HEK293T (cell line): Measurements from ENCODE around the gene RFLNA.

ENCODE experiments used
- ARNT ChIP-seq: fragments of 450-650 bp; IDR thresholded peaks from 2 replicates; pipeline ENCODE4 v1.6.1; 2017; ENCODE audit warnings: mild to moderate bottlenecking
- BHLHE40 ChIP-seq: fragments of 450-650 bp; IDR thresholded peaks from 2 replicates; pipeline ENCODE4 v1.6.1; 2016; ENCODE audit warnings: mild to moderate bottlenecking, moderate library complexity, borderline replicate concordance
- CTBP1 ChIP-seq: fragments of 450-650 bp; IDR thresholded peaks from 2 replicates; pipeline ENCODE4 v1.6.1; 2016; ENCODE audit warnings: borderline replicate concordance
- FOXA1 ChIP-seq: fragments of 450-650 bp; IDR thresholded peaks from 2 replicates; pipeline ENCODE4 v1.6.1; 2016; ENCODE audit warnings: mild to moderate bottlenecking
- FOXK2 ChIP-seq: fragments of 450-650 bp; IDR thresholded peaks from 2 replicates; pipeline ENCODE4 v1.6.1; 2016; ENCODE audit warnings: mild to moderate bottlenecking
- FOXM1 ChIP-seq: fragments of 450-650 bp; IDR thresholded peaks from 2 replicates; pipeline ENCODE4 v1.6.1; 2017; ENCODE audit warnings: mild to moderate bottlenecking, borderline replicate concordance
- HDGF ChIP-seq: fragments of 450-650 bp; IDR thresholded peaks from 2 replicates; pipeline ENCODE4 v1.6.1; 2017; ENCODE audit warnings: antibody characterized with exemption, borderline replicate concordance
- L3MBTL2 ChIP-seq: fragments of 450-650 bp; conservative IDR thresholded peaks from 2 replicates; pipeline ENCODE4 v1.6.1; 2016; ENCODE audit warnings: mild to moderate bottlenecking
- SP1 ChIP-seq: fragments of 450-650 bp; IDR thresholded peaks from 2 replicates; pipeline ENCODE4 v1.6.1; 2017
- SUZ12 ChIP-seq: fragments of 450-650 bp; IDR thresholded peaks from 2 replicates; pipeline ENCODE4 v1.6.1; 2016; ENCODE audit warnings: mild to moderate bottlenecking
- TARDBP ChIP-seq: fragments of 450-650 bp; IDR thresholded peaks from 2 replicates; pipeline ENCODE4 v1.6.1; 2016
- ZNF384 ChIP-seq: fragments of 450-650 bp; IDR thresholded peaks from 2 replicates; pipeline ENCODE4 v1.6.1; 2016
- TF ChIP-seq, protein P1 (sequence below): fragments of 450-650 bp; IDR thresholded peaks from 2 replicates; pipeline ENCODE4 v1.6.1; 2016

DNA sequence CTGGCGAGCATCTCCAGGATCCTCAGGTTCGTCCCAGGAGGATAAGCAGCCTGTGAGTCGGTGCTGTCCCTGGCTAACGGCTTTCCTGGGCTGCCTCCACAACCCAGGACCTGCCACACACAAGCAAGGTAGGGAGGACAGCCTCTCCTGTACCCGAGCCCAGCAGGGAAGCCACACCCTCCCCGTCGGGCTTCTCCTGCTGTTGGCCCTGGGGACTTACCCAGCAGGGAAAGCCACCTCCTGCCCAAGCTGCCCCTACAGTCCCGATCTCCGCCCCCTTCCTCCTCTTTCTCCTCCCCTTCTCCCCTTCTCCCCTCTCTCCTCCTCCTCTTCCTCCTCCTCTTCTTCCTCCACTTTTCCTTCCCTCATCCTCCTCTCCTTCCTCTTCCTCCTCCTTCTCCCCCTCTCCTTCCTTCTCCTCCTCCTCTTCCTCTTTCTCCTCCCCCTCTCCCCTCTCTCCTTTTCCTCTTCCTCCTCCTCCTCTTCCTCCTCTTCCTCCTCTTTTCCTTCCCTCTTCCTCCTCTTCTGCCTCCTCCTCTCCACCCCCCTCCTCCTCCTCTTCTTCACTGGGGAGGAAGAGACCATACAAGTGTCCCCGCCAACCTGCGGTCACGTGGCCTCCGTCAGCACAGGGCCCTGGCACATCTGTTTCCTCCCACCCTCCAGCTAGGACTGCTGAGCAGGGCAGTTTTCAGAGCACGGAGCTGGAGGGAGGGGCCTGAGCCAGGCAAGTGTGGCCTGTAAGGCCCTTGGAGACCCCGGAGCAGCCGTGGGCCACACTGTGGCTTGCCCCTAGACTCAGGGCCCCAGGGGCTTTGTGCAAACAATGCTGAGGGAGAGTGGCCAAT is 17.3 kb upstream of the RFLNA start:
- no peak for TF ChIP-seq SP1
- TF ChIP-seq FOXM1: no peak
- no peak for TF ChIP-seq HDGF
- TF ChIP-seq ARNT: no peak
- TF ChIP-seq TARDBP: no peak
- no peak for TF ChIP-seq SUZ12
- TF ChIP-seq CTBP1: no peak
- no peak for TF ChIP-seq FOXK2
- TF ChIP-seq L3MBTL2: no peak
- TF ChIP-seq ZNF384: no peak
- TF ChIP-seq, protein P1, sequence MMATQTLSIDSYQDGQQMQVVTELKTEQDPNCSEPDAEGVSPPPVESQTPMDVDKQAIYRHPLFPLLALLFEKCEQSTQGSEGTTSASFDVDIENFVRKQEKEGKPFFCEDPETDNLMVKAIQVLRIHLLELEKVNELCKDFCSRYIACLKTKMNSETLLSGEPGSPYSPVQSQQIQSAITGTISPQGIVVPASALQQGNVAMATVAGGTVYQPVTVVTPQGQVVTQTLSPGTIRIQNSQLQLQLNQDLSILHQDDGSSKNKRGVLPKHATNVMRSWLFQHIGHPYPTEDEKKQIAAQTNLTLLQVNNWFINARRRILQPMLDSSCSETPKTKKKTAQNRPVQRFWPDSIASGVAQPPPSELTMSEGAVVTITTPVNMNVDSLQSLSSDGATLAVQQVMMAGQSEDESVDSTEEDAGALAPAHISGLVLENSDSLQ: no peak
- TF ChIP-seq FOXA1: no peak
- TF ChIP-seq BHLHE40: no peak
